Panc1 (cell line): ENCODE measurements around the gene PLXNA2. TPM values are rescaled to one million over a fixed set of nuclear protein-coding genes. Genes with fewer than 3 reads are reported as not detected.

Experiments
- ATAC-seq: fragments of 200-7000 bp; cut with Tn5 transposase; 2 replicates; pipeline ENCODE4 v1.9.1; 2020; ENCODE audit warnings: mild to moderate bottlenecking, moderate library complexity
- BruUV-seq: library from RNA; stranded (reverse); fragments of 400-500 nt; replicated peaks from 2 replicates; lab custom pipeline; 2021; lab: Mats Ljungman, UMichigan
- CTCF ChIA-PET: fragments of 300-600 bp; sonication (Branson Sonifier 250); formaldehyde crosslinking; loops from one replicate; lab custom pipeline; 2022; ENCODE audit warnings: antibody characterized with exemption; lab: Charles Lee
- POLR2A ChIA-PET: fragments of 300-600 bp; sonication (Branson Sonifier 250); formaldehyde crosslinking; loops from one replicate; lab custom pipeline; 2022; ENCODE audit warnings: antibody characterized with exemption; lab: Charles Lee
- DNase-seq: peaks from one replicate; pipeline ENCODE4 v3.0.0-alpha.2; 2010; ENCODE audit warnings: low read depth, low spot score
- H3K27ac ChIP-seq: 2 replicates; pipeline ENCODE4 v1.5.1; 2011; ENCODE audit warnings: mild to moderate bottlenecking, low read length, inconsistent platforms
- H3K27me3 ChIP-seq: fragments of 200-500 bp; sonication (Bioruptor generic); 2 replicates; pipeline ENCODE4 v1.6.0; 2014; ENCODE audit warnings: low read length, inconsistent platforms; ENCODE audit not compliant: control insufficient read depth, insufficient read depth
- H3K36me3 ChIP-seq: fragments of 200-500 bp; sonication (Bioruptor generic); 2 replicates; pipeline ENCODE4 v1.5.1; 2014; ENCODE audit warnings: inconsistent platforms, mild to moderate bottlenecking, low read length, moderate library complexity; ENCODE audit not compliant: control insufficient read depth, insufficient read depth
- H3K4me1 ChIP-seq: 2 replicates; pipeline ENCODE4 v1.5.1; 2011; ENCODE audit warnings: inconsistent platforms, mild to moderate bottlenecking, low read length, moderate library complexity; ENCODE audit not compliant: control insufficient read depth, insufficient read depth
- H3K4me3 ChIP-seq, 2 experiments: 2 replicates each; pipeline ENCODE4 v1.5.1; 2011 to 2012; ENCODE audit warnings: low read depth in 2 of 2, low read length in 2 of 2, mild to moderate bottlenecking in 2 of 2, inconsistent platforms in 1 of 2, moderate library complexity in 1 of 2
- H3K9me3 ChIP-seq: fragments of 200-500 bp; sonication (Bioruptor generic); 2 replicates; pipeline ENCODE4 v1.5.1; 2014; ENCODE audit warnings: low read depth, mild to moderate bottlenecking, inconsistent platforms, low read length, moderate library complexity; ENCODE audit not compliant: control insufficient read depth, insufficient read depth
- POLR2AphosphoS5 ChIP-seq: IDR thresholded peaks from 2 replicates; pipeline ENCODE4 v1.6.1; 2012; ENCODE audit warnings: mild to moderate bottlenecking, low read depth, low read length, moderate library complexity
- SIN3A ChIP-seq: IDR thresholded peaks from 2 replicates; pipeline ENCODE4 v1.6.1; 2012; ENCODE audit warnings: low read depth, mild to moderate bottlenecking, low read length, moderate library complexity, borderline replicate concordance; ENCODE audit not compliant: insufficient read depth
- TCF7L2 ChIP-seq: IDR thresholded peaks from 2 replicates; pipeline ENCODE4 v1.6.1; 2011; ENCODE audit warnings: mild to moderate bottlenecking, low read depth, low read length, inconsistent platforms
- in situ Hi-C: cut with HindIII; loops from 2 replicates; pipeline ENCODE4 v1.10.0; 2016; ENCODE audit warnings: low sequenced_read_pairs, low pct_unique_long_range_greater_than_20kb
- intact Hi-C: fragments of 100-400 bp; cut with micrococcal nuclease; formaldehyde crosslinking; loops from one replicate; pipeline ENCODE4 v1.10.0; 2022; ENCODE audit not compliant: unreplicated experiment
- total RNA-seq: library from RNA; stranded (reverse); gene quantifications from one replicate; pipeline ENCODE4 v1.2.1, GENCODE V29; 2021; ENCODE audit not compliant: unreplicated experiment
- TF ChIP-seq, protein P1 (sequence below): fragments of 450-650 bp; IDR thresholded peaks from 2 replicates; pipeline ENCODE4 v1.5.1; 2017; ENCODE audit warnings: mild to moderate bottlenecking
- TF ChIP-seq, protein P2 (sequence below), 2 experiments: IDR thresholded peaks; 2 replicates each; pipeline ENCODE4 v1.6.1; 2011 to 2012; ENCODE audit warnings: low read depth in 2 of 2, control low read depth in 1 of 2, low read length in 1 of 2, mild to moderate bottlenecking in 1 of 2, moderate library complexity in 1 of 2; ENCODE audit not compliant: insufficient read depth in 1 of 2

The PLXNA2 gene
- total RNA-seq, 1 experiment from 2014 or later = 0.98 TPM

DNA sequence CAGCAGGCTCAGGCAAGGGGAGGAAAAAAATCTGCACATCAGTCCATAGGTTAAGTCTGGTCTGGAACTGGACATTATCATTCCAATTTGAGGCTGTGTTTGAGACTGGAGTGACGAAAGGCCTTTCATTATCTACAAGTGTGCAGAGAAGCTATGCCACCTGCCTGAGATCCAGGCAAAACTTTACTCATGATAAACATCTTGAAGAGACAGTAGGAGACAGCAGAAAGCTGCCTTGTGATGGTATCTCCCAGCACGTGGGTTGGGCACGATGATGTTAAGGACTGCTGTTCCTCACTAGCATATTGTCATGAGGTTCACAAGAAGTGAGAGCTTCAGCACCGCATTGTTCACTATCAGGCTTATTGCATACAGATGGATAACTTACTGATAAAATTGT lies 126.4 kb downstream of the PLXNA2 start:
- no peaks in the 10 kb centered on the region for H3K36me3 ChIP-seq
- no peak for ATAC-seq
- no peak overlapping the region for H3K4me3 ChIP-seq
- DNase-seq = no peak
- TF ChIP-seq POLR2AphosphoS5 (no peak), TCF7L2 (no peak), SIN3A (no peak)
- TF ChIP-seq, protein P1, sequence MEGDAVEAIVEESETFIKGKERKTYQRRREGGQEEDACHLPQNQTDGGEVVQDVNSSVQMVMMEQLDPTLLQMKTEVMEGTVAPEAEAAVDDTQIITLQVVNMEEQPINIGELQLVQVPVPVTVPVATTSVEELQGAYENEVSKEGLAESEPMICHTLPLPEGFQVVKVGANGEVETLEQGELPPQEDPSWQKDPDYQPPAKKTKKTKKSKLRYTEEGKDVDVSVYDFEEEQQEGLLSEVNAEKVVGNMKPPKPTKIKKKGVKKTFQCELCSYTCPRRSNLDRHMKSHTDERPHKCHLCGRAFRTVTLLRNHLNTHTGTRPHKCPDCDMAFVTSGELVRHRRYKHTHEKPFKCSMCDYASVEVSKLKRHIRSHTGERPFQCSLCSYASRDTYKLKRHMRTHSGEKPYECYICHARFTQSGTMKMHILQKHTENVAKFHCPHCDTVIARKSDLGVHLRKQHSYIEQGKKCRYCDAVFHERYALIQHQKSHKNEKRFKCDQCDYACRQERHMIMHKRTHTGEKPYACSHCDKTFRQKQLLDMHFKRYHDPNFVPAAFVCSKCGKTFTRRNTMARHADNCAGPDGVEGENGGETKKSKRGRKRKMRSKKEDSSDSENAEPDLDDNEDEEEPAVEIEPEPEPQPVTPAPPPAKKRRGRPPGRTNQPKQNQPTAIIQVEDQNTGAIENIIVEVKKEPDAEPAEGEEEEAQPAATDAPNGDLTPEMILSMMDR = no peak
- H3K27me3 ChIP-seq = no peaks in the 10 kb centered on the region; the same call in 1 of the 2 replicates
- intact Hi-C loops (no loop called here), in situ Hi-C loops (no loop called here)
- no TSS peak for BruUV-seq
- H3K4me1 ChIP-seq = no peaks in the 10 kb centered on the region
- ChIA-PET CTCF (no interaction called here), POLR2A (no interaction called here)
- no peaks in the 10 kb centered on the region for H3K9me3 ChIP-seq
- no peak overlapping the region for H3K27ac ChIP-seq

DNA sequence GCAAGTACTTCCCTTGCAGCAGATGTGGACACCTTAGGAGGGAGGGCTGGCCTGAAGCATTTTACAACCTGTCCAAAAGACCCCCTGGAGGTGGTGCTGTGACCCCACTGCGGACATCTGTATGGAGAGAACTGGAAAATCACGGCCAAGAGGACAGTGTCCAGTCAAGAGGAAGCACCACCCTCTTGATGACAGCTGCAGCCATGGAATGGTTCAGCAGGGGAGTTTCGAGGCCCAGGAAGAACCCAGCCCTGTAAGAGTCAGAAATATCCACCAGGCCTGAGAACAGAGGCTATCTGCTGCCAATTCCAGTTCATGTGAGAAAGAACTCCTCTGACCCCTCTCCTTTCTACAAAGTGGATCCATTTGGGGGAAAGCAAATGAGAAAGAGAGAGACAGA lies 126.8 kb downstream of the PLXNA2 start:
- DNase-seq = no peak
- CTCF ChIA-PET = no interaction called here
- Histone ChIP-seq H3K4me1 (no peaks in the 10 kb centered on the region), H3K9me3 (no peaks in the 10 kb centered on the region), H3K27ac (no peak overlapping the region), H3K27me3 (no peaks in the 10 kb centered on the region; the same call in 1 of the 2 replicates), H3K36me3 (no peaks in the 10 kb centered on the region), H3K4me3 (no peak overlapping the region)
- TF ChIP-seq, protein P1 = no peak
- TF ChIP-seq, protein P2, sequence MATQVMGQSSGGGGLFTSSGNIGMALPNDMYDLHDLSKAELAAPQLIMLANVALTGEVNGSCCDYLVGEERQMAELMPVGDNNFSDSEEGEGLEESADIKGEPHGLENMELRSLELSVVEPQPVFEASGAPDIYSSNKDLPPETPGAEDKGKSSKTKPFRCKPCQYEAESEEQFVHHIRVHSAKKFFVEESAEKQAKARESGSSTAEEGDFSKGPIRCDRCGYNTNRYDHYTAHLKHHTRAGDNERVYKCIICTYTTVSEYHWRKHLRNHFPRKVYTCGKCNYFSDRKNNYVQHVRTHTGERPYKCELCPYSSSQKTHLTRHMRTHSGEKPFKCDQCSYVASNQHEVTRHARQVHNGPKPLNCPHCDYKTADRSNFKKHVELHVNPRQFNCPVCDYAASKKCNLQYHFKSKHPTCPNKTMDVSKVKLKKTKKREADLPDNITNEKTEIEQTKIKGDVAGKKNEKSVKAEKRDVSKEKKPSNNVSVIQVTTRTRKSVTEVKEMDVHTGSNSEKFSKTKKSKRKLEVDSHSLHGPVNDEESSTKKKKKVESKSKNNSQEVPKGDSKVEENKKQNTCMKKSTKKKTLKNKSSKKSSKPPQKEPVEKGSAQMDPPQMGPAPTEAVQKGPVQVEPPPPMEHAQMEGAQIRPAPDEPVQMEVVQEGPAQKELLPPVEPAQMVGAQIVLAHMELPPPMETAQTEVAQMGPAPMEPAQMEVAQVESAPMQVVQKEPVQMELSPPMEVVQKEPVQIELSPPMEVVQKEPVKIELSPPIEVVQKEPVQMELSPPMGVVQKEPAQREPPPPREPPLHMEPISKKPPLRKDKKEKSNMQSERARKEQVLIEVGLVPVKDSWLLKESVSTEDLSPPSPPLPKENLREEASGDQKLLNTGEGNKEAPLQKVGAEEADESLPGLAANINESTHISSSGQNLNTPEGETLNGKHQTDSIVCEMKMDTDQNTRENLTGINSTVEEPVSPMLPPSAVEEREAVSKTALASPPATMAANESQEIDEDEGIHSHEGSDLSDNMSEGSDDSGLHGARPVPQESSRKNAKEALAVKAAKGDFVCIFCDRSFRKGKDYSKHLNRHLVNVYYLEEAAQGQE (IDR thresholded peaks at IDR 0.05; ENCODE audit: insufficient read depth in 1 of 2, low read depth in 2 of 2, low read length in 1 of 2) = no peak
- TF ChIP-seq POLR2AphosphoS5 (no peak), SIN3A (no peak), TCF7L2 (no peak)
- intact Hi-C loops (no loop called here), in situ Hi-C loops (no loop called here)
- POLR2A ChIA-PET = no interaction called here
- ATAC-seq = no peak
- BruUV-seq = no TSS peak
